Lower leg skin (tissue), 3 donors: Measurements from ENCODE around the gene USF1.

Experiments
- CTCF ChIP-seq, 3 donors: fragments of 450-650 bp; IDR thresholded peaks; one replicate each; pipeline ENCODE4 v1.5.1; 2016; ENCODE audit warnings: antibody characterized with exemption in 3 of 3, mild to moderate bottlenecking in 3 of 3, moderate library complexity in 2 of 3
- POLR2A ChIP-seq, 2 donors: fragments of 450-650 bp; IDR thresholded peaks; one replicate each; pipeline ENCODE4 v1.6.1; 2016 to 2017; ENCODE audit warnings: antibody characterized with exemption in 2 of 2, mild to moderate bottlenecking in 1 of 2, moderate library complexity in 1 of 2

- TF ChIP-seq CTCF (IDR thresholded peaks at IDR 0.05), result no peak
- no peak for TF ChIP-seq POLR2A (IDR thresholded peaks at IDR 0.05)
These were observed 25.9 kb downstream of the USF1 start for GRCh38 chr1:161019751-161020495.
